Esophagus squamous epithelium (tissue), 4 donors: ENCODE measurements around the gene ALDH3A1.

Experiments
- CTCF ChIP-seq, 6 experiments: fragments of 450-650 bp in 4 of 6; fragments of 200-600 bp in 2 of 6; sonication (generic) in 2 of 6; IDR thresholded peaks; one replicate each; pipeline ENCODE4 v1.5.1; 2016 to 2019; ENCODE audit warnings: antibody characterized with exemption in 6 of 6, mild to moderate bottlenecking in 4 of 6, moderate library complexity in 4 of 6
- POLR2A ChIP-seq, 4 donors: fragments of 450-650 bp; IDR thresholded peaks; one replicate each; pipeline ENCODE4 v1.6.1; 2017; ENCODE audit warnings: antibody characterized with exemption in 4 of 4, mild to moderate bottlenecking in 4 of 4, moderate library complexity in 3 of 4

- TF ChIP-seq CTCF (IDR thresholded peaks at IDR 0.05) (no peak), POLR2A (IDR thresholded peaks at IDR 0.05) (no peak)
These were observed 31.7 kb downstream of the ALDH3A1 start, which contains the start of gene SLC47A2 for GRCh38 chr17:19716108-19717030.
